Omental fat pad (tissue), 4 donors: ENCODE data around the gene ACSF2. TPM values are rescaled to one million over a fixed set of nuclear protein-coding genes. Genes with fewer than 3 reads are reported as not detected.

Source experiments
- ATAC-seq: fragments of 150-250 bp; one replicate; pipeline ENCODE4 v1.9.1; 2016; ENCODE audit warnings: mild to moderate bottlenecking, moderate library complexity; ENCODE audit not compliant: low FRiP score
- DNase-seq: peaks from one replicate; pipeline ENCODE4 v3.0.0-alpha.2; 2019; ENCODE audit warnings: low spot score
- CTCF ChIP-seq, 3 donors: fragments of 450-650 bp; IDR thresholded peaks; one replicate each; pipeline ENCODE4 v1.5.1; 2016 to 2017; ENCODE audit warnings: antibody characterized with exemption in 3 of 3, mild to moderate bottlenecking in 3 of 3, moderate library complexity in 2 of 3
- total RNA-seq, 4 donors: library from RNA; depleted of rRNA; stranded (reverse); fragments of >200 nt; gene quantifications; one replicate each; pipeline ENCODE4 v1.1.0, GENCODE V29; 2016

Gene ACSF2
- total RNA-seq, 4 donors from 2014 or later: 36.6 to 140 (median 65.3) TPM

- no peak for ATAC-seq
- no peak for DNase-seq
- TF ChIP-seq CTCF (IDR thresholded peaks at IDR 0.05): no peak
Measured at GRCh38 chr17:50443505-50443974, 17.5 kb downstream of the ACSF2 start.

GRCh38 chr17:50444841-50445715, 19.1 kb downstream of the ACSF2 start:
- ATAC-seq (no peak), DNase-seq (no peak)
- no peak for TF ChIP-seq CTCF (IDR thresholded peaks at IDR 0.05)

- no peak for TF ChIP-seq CTCF (IDR thresholded peaks at IDR 0.05)
- ATAC-seq (no peak), DNase-seq (no peak)
Measured at GRCh38 chr17:50445730-50446325, 19.8 kb downstream of the ACSF2 start.

- no peak for ATAC-seq
- no peak for TF ChIP-seq CTCF (IDR thresholded peaks at IDR 0.05)
- no peak for DNase-seq
Measured at GRCh38 chr17:50447870-50448595, 22.0 kb downstream of the ACSF2 start.

- ATAC-seq: no peak
- no peak for DNase-seq
- no peak for TF ChIP-seq CTCF (IDR thresholded peaks at IDR 0.05)
Measured at GRCh38 chr17:50448643-50449042, 22.6 kb downstream of the ACSF2 start.

- no peak for DNase-seq
- no peak for ATAC-seq
- TF ChIP-seq CTCF (IDR thresholded peaks at IDR 0.05): no peak
Measured at GRCh38 chr17:50451943-50452629, 26.1 kb downstream of the ACSF2 start.
